ENCODE results near the gene MAP4K4. TPM values are rescaled to one million over a fixed set of nuclear protein-coding genes. Genes with fewer than 3 reads are reported as not detected.

Gene MAP4K4
- total RNA-seq, 2 donors from 2014 or later: 59.5 to 74.6 TPM

GRCh38 chr2:101690547-101691152 lies 6.9 kb upstream of the MAP4K4 start:
- no peak for ATAC-seq
- intact Hi-C loops (cut with DNase I): loop anchor here in 1 of 2 donors (10.0 kb wide), 1 partner anchor 276 kb away; no protein-coding TSS in a partner anchor
- no peak for DNase-seq

- ATAC-seq (no peak), DNase-seq (no peak)
- intact Hi-C loops (cut with DNase I): loop anchor here in 1 of 2 donors (10.0 kb wide), 1 partner anchor 277 kb away; no protein-coding TSS in a partner anchor
Measured at GRCh38 chr2:101692041-101692440, 5.5 kb upstream of the MAP4K4 start.

- ATAC-seq (no peak), DNase-seq (no peak)
- intact Hi-C loops (cut with DNase I): loop anchor here in 1 of 2 donors (10.0 kb wide), 1 partner anchor 278 kb away; no protein-coding TSS in a partner anchor
Measured at GRCh38 chr2:101692766-101693165, 4.7 kb upstream of the MAP4K4 start.

- DNase-seq: no peak
- no peak for ATAC-seq
- intact Hi-C loops (cut with DNase I): loop anchor here in 1 of 2 donors (10.0 kb wide), 1 partner anchor 279 kb away; no protein-coding TSS in a partner anchor
Measured at GRCh38 chr2:101693991-101694588, 3.4 kb upstream of the MAP4K4 start.

- DNase-seq (peak; percentile 33), ATAC-seq (peak; percentile 25 to 28)
- intact Hi-C loops (cut with DNase I): loop anchor here (5.0 to 10.0 kb wide), 4 partner anchors 46 to 282 kb away; no protein-coding TSS in a partner anchor
Measured at GRCh38 chr2:101696272-101697123, 1.0 kb upstream of the MAP4K4 start.

DNA sequence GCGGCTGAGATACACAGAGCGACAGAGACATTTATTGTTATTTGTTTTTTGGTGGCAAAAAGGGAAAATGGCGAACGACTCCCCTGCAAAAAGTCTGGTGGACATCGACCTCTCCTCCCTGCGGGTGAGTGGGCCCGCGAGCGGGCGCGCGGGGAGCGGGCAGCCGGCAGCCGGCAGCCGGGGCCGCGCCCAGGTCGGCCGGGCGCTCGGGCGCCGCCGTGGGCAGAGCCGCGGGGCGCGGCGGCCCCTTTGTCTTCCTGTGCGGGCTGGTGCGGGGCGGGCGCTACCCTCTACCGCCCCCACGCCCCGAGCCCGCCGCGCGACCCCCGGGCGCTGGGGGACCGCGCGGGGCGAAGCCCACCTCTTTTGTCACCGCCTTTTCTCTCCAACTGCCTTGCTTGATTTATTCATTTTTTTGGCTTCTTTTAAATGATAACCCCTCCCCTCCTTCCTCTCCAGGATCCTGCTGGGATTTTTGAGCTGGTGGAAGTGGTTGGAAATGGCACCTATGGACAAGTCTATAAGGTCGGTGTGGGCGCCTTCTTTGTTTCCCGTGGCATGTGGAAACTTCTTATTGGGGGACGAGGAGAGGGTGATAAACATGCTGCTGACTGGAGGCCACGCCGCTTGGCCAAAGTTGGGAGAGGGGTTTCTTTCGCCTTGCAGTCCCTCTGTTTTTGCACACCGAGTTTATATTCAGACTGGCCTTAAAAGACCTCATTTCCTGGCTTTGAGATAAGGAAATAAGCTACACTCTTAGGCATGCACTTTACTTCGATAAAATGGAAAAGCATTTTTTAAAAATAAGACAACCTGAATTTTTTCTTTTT lies 722 bp downstream of the MAP4K4 start:
- intact Hi-C loops (cut with DNase I): loop anchor here (2.0 to 10.0 kb wide), 6 partner anchors 44 to 283 kb away; no protein-coding TSS in a partner anchor
- ATAC-seq: peak; percentile 5 to 24
- DNase-seq: peak; percentile 23

DNA sequence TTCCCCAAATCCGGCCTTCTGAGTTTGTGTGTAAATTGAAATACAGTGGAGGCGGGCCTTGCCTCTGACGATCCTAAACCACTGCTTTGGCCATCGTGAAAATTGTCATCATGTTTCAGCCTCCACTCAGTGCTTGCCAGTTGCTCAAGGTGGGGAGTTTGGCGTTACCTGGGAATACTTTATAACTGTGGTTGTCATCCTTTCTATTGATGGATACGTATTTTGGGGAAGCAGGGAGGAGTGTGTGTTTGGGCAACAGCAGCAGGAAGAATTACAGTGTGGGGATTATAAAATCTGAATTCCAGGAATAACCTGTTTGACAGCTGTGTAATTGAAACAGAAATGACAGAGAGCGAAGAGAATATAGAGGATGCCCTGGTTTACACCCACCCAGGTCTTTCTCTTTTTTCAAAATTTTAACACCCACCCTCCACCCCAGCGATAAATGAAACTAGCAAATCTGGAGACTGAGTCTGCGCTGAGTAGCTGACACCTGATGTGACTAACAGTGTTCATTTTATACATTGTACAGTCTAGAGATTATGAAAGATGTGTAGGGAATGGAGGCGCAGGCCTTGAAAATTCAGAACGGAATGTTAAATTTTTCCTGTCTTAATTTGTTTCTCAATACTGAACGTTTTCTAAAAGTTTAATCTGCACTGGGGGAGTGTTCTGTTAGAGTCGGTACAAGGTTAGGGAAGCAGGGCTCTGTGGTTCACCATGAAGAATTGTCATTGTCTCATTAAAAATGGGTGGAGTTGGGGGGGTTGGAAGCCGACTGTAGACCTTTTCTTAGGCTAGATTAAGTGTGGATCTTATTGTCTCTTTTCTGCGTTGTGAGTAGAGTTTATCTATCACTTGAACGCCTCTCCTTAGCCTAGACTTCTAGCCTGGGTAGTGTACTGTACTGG lies 1.6 kb downstream of the MAP4K4 start:
- intact Hi-C loops (cut with DNase I): loop anchor here (2.0 to 10.0 kb wide), 6 partner anchors 43 to 284 kb away; no protein-coding TSS in a partner anchor
- DNase-seq (no peak), ATAC-seq (no peak)

DNA sequence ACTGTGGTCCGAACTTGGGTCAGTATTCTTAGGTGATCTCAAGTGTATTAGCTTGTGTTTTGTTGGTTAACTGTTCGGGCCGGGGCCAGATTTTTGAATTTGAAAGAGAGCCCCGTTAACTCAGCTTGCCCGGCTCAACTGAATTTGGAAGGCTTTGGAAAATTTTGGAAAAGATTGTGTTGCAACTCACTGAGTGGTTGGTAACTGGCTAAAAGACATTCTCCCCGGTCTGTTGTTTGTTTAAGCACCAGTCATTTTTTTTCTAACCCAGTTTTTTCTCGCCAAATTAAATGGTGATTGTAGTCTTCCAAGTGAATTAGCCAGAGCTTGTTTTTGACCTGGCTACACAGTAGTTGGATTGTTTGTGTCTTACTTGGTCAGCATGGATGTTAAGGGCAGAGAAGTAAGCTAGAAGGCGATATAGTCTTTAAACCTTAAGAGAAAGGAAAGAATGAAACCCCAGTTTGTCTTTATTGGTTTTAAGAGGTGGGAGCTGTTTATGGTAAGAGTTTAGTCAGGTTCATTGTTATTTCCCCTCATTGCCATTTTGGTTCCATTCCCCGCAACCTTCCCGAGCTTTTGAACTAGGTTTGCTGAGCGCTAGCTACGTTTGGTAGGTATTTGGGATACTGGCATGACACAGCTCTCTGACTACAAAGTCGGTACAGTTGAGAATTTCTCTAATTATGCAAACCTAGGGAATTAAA lies 2.4 kb downstream of the MAP4K4 start:
- intact Hi-C loops (cut with DNase I): loop anchor here (2.0 to 10.0 kb wide), 6 partner anchors 42 to 285 kb away; no protein-coding TSS in a partner anchor
- ATAC-seq: no peak
- no peak for DNase-seq

GRCh38 chr2:101704046-101704466 lies 6.5 kb downstream of the MAP4K4 start:
- DNase-seq (peak; percentile 46), ATAC-seq (peak; percentile 36 to 62)
- intact Hi-C loops (cut with DNase I): no loop called here

DNA sequence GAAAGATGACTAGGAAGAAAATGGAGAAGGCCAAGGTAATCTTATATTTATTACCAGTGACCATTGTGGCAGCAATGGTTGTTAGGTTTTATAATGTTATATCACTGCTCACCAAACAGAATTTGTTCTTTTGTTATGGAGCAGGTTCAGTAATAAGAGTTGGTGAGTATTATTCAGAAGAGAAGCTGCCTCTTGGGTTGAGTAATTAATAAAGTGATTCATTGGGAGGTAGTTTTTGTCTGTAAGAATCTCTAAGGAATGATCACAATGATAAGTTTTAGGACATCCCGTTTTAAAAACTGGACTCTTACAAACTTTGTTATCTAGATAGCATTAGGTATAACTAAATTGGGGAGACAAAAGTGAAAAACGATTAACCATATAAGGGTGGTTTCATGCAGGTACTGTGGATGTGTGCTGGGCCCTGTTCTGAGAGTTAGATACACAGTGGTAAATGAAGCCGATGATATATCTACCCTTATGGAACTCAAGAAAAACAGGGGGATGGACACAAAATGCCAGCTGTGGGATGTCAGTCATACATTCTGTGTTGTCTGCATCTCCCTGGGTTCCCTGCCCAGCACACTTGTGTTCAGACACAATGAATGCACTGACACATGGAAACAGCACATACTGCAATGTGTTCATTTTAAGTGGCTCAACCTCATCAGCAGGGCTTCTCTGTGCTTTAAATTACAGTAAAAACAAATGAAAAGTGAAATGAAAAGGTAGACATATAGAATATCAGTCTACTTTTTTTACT lies 7.5 kb downstream of the MAP4K4 start:
- DNase-seq (no peak), ATAC-seq (peak in 1 of 2 donors; percentile 13)
- intact Hi-C loops (cut with DNase I): no loop called here

DNA sequence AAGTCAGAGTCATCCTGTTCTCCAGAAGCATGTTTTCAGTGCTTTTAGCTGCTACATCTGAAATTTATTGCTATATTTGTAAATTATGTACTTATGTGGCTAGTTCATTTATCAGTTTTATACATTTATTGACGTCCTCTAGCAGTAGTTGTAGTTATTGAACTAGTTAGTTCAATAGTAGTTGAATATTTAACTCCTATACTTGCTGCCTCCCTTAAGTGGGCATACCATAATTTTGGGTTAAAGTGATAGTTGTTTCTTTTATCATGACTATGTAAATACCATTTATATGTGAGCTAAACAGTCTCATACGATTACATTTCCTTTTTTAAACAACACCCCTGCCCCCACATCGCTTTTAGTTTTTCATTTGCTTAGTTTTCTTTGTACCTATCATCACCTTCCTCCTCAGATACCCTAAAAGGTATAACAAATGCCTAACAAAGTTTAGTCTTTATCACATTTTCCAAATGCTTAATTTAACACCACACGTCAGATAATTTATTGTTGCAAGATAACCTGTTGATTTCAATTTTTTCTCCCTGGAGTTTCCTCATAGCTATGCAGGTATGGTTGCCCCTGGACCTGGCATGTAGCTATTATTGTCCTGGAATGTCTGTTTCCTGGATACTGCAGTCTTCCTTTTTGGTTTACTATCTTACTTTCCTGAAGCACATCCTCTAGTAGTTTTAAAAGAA lies 8.8 kb downstream of the MAP4K4 start:
- intact Hi-C loops (cut with DNase I): no loop called here
- no peak for DNase-seq
- no peak for ATAC-seq

DNA sequence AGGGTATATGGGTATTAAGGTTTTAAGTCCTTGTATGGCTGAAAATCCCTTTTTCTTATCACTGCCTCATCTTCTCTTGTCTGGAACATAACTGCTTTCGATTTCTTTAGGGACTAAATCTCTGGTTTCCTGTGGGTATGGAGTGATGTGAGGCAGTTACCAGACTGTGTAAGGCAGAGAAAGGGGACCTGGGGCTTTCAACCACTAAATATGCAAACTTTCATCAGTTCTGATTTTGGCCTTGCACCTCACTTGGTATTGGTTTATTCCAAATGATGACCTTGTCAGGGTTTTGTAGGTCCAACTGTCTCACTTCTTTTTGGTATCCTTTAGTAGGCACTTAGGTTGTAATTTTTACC lies 9.3 kb downstream of the MAP4K4 start:
- intact Hi-C loops (cut with DNase I): no loop called here
- DNase-seq: no peak
- ATAC-seq: no peak

DNA sequence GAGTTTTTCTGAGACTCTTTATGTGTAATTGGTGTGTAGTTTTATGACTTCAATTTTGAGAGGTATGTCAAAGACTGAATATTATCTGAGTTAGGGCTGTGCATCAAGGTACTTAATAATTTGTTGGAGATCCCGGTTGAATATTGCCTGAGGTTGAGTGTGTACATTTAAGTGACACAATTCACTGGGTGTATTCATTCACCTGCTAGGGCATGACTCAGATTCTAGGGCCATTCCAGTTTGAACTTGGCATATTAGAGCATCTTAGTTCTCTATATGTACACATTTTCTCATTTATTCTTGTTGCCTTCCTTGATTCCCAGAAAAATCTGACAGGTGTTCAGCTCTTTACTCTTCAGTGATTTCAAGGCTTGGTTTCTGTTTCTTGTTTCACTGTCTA lies 12.5 kb downstream of the MAP4K4 start:
- intact Hi-C loops (cut with DNase I): no loop called here
- DNase-seq (no peak), ATAC-seq (no peak)

- intact Hi-C loops (cut with DNase I): no loop called here
- peak; percentile 18 to 51 for ATAC-seq
Measured at GRCh38 chr2:101710471-101711318, 13.2 kb downstream of the MAP4K4 start.

GRCh38 chr2:101714118-101714517 lies 16.6 kb downstream of the MAP4K4 start:
- intact Hi-C loops (cut with DNase I): loop anchor here in 1 of 2 donors (2.0 kb wide), 1 partner anchor 51 kb away; no protein-coding TSS in a partner anchor
- no peak for ATAC-seq
- DNase-seq: no peak

More at GRCh38 chr2:101710471-101711318, 13.2 kb downstream of the MAP4K4 start:
- DNase-seq: no peak

Measured in left cardiac atrium (tissue), 4 donors.